ENCODE data around the gene IKZF1.

IKZF1 gene

DNA sequence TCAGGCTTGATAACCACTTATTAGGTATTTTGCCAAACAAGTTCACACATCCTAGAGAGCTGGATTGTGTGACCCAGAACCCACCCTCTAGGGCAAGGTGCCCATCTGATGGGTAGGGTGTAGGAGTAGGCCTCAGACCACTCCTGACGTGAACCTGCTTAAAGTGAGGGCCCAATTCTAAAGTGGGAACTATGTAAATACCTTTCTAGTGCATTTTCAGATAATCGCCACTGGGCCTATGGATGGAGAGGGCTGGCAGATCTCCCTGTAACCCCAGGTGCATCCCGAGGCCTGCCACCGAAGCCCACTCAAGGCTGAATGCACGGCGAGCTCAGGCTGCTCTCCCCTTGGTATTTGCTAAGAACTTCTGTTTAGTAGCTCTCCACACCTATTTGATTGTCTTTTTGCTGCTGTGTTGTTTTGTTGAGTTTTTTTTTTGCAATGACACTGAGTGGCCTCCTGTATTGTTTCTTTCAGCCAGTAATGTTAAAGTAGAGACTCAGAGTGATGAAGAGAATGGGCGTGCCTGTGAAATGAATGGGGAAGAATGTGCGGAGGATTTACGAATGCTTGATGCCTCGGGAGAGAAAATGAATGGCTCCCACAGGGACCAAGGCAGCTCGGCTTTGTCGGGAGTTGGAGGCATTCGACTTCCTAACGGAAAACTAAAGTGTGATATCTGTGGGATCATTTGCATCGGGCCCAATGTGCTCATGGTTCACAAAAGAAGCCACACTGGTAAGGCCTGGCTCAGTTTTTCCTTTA lies 71.7 kb downstream of the IKZF1 start:
- no peak for DNase-seq (ENCODE audit: low read depth)

DNA sequence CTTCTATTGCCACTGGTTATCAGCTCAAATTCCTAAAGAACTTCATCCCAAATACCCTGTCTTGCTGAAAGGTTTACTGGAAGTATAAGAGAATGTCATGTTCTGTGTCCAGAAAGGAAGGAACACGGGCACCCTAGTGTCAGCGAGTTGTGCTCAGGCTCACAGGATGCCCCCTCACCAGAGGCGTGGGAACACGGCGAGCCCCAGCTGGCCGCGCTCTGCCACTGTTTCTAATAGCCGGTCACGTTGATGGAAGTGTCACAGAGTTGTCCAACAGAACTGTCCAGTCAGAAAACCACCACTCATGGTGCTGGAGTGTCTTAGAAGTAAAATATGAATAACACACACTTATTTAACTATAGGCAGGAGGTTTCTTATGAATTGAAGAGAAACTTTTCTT lies 72.8 kb downstream of the IKZF1 start:
- DNase-seq (ENCODE audit: low read depth): no peak

DNA sequence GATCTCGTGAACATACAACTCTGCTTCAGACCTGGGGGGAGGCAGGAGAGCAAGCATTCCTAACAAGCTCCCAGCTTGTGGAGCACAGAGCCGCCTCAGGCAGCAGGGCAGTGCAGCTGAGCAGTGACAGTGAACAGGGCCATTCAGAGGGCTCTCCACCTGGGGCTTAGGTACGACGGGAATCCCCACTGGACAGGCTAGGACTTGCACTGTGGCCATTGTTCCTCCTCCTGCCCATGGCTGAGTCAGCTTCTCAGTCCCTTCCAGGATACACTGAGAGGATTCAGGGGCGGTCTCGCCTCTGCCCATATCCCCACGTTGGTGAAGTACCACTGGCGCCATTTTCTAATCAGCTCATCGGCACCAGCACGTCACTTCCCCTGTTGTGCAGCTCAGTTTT lies 74.6 kb downstream of the IKZF1 start:
- DNase-seq (ENCODE audit: low read depth): no peak

DNA sequence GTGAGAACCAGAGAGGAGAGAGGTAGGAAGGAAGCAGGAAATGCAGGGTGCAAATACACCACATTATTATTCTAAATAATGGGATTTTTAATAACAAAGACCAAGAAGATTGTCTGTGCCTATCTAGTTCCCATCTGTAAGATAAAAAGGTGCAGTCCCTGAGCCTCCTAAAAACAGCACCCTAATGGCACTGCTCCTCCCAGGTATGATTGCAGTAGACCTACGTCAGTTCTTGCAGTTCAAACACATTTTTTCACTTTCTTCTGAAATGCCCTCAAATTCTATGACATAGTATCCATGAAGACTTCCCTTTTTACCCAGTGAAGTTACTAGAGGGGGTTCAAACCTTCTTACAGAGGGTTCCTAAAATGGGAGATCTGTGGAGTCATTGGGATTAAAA lies 75.0 kb downstream of the IKZF1 start:
- DNase-seq (ENCODE audit: low read depth): no peak

DNA sequence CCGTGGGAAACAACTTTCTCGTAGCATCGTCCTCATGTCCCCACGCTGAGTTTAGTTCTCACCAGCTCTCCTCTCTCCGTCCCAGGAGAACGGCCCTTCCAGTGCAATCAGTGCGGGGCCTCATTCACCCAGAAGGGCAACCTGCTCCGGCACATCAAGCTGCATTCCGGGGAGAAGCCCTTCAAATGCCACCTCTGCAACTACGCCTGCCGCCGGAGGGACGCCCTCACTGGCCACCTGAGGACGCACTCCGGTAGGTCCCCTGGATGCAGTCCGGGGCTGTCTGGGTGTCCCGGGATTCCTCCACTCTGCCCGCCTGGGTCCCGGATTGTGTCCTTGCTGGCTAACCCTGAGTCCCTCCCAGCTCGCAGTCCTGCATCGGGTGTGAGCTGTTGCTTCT lies 77.9 kb downstream of the IKZF1 start:
- DNase-seq (ENCODE audit: low read depth): no peak

DNA sequence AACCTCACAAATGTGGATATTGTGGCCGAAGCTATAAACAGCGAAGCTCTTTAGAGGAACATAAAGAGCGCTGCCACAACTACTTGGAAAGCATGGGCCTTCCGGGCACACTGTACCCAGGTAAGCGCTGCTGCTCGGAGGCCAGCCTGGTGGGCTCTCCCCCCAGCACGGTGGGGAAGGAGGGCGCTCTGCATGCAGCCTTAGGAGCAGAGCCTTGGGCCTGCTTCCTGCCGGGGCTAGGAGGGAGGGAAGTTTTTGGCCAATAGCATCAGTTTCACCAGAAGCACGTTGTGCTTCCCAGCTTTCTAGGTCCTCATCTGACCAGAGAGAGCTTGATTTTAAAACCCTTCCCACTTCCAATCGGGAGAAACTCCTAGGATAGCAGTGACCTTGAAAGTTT lies 82.8 kb downstream of the IKZF1 start:
- DNase-seq (ENCODE audit: low read depth): no peak

DNA sequence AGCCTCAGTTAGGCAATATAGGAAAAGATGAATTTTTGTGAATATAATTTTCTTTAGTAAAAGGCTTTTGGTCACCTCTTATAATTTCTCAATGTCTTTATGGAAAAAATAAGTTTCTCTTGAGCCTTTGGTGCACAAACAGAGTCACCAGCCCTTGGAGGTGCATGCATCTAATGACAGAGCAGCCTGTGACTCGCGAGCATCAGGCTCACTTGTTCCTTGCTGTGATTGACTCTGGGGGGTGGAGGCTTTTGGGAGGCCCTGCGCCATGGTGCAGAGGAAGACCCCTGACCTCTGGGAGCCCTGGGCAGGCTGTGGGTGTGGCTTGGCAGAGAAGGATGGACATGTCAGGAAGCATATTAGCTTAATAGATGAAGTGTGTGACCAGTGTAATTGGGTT lies 85.4 kb downstream of the IKZF1 start:
- no peak for DNase-seq (ENCODE audit: low read depth)

DNA sequence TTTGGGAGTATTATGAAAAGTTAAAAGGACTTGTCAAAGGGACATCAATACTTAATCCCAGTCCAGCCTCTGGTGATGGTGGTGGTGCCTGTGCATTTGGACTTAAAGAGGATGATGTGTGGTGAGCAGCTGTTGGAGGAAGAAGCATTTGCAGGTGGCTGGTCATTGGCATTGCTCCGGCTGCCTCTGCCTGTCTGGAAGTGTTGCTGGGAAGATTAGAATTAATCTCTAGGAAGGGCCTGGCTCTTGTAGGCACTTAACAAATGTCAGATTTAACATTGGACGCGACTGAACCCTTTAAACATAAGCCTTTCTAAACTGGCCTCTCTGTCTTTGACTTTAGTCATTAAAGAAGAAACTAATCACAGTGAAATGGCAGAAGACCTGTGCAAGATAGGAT lies 86.9 kb downstream of the IKZF1 start:
- no peak for DNase-seq (ENCODE audit: low read depth)

DNA sequence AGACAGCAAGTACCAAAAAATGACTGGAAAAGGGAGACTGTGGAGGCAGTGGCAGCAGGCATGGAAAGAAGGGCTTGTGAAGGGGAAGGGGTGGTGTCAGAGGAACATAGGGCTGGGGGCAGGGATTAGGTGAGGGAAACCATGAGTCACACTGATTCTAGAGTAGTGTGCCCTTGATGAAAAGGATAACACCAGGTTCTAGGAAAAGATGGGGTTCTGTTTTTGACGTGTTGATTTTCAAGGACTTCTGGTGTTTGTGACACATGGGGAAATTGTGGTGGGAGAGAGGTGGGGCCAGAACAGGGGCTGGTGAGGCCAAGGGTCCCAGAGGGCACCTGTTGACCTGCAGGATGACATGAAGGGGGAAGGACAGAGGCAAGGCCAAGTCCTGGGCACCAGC lies 88.6 kb downstream of the IKZF1 start:
- no peak for DNase-seq (ENCODE audit: low read depth)

DNA sequence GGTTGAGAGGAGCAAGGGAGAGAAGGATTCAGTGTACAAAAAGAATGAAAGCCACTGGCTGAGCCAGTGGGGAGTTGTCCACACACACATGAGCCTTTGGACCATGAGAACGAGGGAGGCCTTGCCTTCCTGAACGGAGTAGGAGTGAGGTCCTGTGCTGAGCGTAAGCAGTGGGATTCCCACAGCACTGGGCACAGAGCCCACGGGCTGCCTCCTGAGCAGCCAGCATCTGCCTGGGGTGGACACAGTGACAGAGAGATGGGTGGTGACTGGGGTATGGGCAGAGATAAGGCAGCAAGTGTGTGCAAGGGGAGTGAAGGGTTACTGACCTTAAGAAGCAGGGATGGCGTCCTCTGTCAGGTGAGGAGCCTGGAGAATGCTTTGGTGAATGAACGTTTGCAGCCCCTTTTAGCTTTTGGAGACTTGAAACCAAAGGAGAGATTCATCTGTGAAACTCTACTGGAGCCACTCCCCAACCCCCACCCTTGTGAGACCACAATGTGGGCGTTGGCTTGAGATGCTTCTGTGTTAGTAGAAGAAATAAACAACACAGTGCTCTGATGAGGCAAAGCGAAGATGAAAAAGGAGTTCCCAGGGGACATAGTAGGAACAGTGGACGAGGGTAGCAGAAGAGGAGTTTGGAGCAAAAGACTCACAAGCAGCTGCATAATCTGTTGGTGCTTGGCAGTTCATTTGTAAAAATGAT lies 89.2 kb downstream of the IKZF1 start:
- no peak for DNase-seq (ENCODE audit: low read depth)

DNA sequence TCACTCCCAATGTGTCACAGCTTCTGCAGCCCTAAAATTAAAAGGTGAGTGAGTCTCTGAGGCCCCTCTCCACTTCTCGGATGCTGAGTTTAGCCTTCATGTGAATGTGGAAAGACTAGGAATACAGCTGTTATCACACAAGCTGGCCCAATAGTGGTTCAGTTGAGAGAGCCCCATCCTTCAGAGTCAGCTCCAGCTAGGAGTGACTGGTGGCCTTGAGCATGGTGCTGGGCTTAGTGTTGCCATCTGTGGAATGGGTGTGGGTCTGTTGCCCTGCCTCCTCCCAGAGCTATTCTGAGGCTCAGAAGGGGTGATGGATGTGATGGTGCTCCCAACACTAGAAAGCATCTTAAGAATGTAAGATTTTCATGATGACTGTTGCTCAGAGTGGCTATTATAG lies 89.8 kb downstream of the IKZF1 start:
- DNase-seq (ENCODE audit: low read depth): no peak

DNA sequence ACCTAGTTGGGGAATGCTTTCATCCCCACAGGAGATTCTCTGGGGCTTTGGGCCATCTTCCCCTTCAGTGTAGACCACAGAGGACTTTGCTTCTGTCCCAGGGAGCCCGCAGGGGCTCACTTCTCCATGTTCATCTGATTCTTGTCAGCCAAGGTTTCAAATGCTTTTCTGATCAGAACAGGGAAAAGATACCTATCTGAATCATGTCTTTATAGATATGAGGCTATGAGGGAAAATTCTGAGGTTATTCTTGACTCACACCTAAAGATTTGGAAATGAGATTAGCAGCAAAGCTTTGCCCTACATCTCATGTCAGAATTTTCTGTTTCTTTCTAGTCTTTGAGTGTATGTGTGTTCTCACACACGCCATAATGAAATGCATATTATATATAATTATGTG lies 92.3 kb downstream of the IKZF1 start:
- no peak for DNase-seq (ENCODE audit: low read depth)

DNA sequence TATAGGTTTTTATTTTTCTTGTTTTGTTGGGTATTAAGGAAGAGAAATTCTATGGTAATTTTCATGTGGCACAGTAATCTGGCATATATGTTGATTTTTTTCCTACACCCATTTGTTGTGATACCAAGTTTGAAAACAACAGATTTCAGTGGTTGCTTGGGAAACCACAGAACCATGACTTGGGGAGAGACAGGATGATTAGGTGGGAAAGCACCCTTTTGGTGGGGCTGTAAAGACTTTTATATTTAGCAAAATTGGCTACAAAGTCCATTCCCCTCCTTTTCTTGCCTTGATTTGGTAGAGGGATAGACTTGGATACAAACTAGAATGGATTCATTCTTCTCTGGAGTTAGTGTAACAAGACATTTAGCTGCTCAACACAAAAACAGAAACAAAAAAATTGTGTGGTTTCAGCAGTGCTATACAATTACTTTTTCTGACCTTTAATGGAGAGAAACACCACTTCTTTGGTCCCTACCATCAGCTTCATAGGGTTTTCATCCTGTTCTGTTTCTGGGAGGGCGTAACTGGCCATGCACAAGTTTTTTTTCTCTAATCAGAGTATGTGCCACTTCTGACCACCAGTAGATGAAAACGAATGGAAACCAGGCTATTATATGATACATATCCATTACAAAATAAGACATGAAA lies 92.9 kb downstream of the IKZF1 start:
- peak; percentile 20 for DNase-seq (ENCODE audit: low read depth)

DNA sequence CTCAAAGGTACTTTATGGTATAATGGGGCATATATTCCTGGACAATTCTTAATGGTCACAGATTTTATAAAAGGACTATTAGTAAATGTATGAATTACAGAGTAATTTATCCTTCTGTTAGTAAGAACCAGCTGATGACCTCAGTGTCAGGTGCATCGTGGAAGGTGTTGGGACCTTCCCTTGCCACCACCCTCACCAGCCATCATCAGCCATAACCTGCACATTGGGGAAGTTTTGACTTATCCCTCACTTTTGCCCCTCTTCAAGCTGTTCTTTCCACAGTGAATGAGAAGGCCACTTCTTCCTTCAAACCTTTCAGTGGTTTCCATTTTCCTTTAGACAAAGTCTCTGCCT lies 93.4 kb downstream of the IKZF1 start:
- no peak for DNase-seq (ENCODE audit: low read depth)

DNA sequence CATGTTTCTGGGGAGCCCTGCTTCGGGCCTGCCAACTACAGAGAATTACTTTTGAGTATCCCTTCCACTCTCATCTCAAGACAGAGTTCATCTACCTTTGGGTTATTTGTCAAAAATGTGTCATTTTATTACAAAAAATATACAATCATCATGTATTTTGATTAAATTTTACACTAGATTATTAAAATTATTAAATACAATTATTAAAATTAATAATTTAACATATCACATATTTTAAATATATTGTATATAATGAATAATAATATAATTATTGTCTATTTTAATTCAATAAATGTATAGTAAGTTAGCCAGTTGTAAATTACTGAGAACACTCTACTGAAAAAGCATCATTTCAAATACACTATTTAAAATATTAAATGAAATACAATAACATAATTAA lies 94.7 kb downstream of the IKZF1 start:
- DNase-seq (ENCODE audit: low read depth): no peak

DNA sequence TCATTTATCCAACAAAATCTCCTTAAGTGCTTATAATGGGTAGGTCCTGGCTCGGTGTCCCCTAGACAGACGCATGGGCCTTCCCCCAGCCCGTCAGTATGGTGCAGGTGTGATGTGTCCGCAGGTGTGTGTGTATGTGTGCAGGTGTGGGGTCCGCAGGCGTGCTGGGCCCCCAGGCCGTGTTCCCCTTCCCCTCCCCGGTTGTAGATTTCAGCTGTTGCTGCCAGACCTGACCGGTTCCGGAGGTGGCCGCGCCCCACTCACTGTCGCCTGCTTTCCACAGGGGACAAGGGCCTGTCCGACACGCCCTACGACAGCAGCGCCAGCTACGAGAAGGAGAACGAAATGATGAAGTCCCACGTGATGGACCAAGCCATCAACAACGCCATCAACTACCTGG lies 95.1 kb downstream of the IKZF1 start:
- no peak for DNase-seq (ENCODE audit: low read depth)

DNA sequence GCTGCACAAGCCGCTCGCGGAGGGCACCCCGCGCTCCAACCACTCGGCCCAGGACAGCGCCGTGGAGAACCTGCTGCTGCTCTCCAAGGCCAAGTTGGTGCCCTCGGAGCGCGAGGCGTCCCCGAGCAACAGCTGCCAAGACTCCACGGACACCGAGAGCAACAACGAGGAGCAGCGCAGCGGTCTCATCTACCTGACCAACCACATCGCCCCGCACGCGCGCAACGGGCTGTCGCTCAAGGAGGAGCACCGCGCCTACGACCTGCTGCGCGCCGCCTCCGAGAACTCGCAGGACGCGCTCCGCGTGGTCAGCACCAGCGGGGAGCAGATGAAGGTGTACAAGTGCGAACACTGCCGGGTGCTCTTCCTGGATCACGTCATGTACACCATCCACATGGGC lies 95.6 kb downstream of the IKZF1 start:
- no peak for DNase-seq (ENCODE audit: low read depth)

DNA sequence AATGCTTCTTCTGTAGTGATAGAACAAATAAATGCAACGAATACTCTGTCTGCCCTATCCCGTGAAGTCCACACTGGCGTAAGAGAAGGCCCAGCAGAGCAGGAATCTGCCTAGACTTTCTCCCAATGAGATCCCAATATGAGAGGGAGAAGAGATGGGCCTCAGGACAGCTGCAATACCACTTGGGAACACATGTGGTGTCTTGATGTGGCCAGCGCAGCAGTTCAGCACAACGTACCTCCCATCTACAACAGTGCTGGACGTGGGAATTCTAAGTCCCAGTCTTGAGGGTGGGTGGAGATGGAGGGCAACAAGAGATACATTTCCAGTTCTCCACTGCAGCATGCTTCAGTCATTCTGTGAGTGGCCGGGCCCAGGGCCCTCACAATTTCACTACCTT lies 99.9 kb downstream of the IKZF1 start:
- DNase-seq (ENCODE audit: low read depth): no peak

DNA sequence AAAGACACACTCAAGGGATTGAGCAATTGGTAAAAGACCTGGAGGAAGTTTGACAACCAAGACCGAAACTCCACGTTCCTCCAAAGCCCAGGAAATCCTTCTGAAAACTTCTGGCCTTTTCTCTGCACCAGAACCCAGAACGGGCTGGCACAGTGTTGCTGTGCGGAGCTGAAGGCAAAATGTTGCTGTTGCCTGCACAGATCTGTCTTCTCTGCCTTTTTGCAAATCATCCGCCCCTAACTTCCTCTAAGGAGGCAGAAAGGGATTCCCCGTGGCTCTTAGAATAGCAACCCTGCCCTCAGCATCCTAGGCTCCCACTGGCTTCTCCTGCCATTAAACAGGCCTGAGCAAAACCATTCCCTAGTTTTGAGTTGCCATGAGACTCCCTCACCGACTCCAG lies 100.7 kb downstream of the IKZF1 start:
- no peak for DNase-seq (ENCODE audit: low read depth)

DNA sequence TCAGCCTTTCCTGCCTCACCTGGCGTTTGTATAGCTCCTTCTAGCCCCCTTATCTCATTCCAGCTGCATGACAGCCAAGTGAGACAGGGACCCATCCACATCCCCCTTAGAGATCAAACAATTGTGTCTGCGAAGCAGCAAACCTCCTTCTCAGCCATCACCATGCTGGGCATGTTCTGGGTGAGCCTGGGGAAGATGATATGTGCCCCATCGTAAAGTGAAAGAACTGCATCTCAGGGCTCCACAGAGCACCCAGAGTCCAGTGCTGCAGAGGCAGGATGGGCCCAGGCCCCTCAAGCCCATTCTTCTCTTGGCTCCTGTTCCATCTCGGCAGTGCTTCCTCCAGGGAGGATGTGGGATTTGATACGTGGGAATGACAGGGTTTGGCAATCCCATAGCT lies 102.4 kb downstream of the IKZF1 start:
- no peak for DNase-seq (ENCODE audit: low read depth)

DNA sequence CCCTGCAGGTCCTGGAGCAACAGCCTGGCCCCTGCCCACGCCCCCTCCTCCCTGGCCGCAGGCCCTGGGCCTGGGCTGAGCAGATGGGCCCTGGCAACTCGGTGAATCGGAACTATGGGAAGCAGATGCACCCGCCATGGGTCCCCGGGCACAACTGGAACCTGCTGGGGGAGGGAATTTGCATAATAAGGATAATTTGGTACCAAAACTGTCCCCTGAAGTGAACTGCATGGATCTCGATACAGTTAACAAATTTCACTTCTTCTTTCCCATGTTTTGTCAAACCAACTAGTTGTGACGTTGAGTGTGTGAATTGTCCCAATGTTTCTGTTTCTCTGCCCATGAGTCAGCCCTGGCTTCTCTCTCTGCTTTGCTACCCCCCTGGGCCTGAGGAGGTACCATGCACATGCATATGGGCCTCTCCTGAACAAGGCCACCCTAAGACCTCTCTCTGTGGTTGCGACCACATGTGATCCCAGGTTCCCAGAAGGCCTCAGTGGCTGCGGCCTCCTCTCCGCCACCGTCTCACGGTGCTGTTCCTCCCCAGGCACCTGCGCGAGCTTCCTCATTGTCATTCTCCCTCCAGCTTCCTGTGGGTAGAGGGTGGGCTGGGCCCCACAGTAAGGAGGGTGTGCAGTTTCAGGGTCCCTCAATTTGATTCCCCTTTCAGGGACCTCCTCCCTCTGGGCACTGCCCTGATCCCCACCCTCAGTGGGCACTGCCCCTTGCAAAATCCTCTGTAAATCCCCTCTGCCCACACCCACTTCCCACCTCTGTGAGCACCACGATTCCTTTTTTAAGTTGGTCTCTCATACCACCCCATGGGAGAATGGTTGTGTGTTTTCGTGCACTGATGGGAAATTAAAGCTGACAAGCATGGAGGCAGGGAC lies 105.6 kb downstream of the IKZF1 start:
- DNase-seq (ENCODE audit: low read depth): no peak

DNA sequence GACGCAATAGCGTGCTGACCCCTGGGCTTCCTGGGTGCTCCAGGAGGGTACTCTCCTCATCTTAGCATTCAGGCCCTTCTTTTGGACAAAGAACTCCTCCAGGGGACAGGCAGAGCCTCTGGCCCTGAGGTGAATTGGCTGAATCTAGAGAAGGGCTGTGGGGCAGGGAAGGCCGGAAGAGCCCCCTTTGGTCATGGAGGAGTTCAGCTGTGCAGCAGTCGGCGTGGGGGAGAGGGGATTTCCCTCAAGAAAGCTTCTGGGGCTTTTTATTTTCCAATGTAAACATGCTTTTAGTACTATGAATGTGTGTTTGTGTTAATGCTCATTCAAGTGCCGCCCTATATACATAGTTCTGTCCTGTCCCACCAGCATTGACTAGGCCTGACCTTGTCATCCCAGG lies 106.8 kb downstream of the IKZF1 start:
- DNase-seq (ENCODE audit: low read depth): no peak

DNA sequence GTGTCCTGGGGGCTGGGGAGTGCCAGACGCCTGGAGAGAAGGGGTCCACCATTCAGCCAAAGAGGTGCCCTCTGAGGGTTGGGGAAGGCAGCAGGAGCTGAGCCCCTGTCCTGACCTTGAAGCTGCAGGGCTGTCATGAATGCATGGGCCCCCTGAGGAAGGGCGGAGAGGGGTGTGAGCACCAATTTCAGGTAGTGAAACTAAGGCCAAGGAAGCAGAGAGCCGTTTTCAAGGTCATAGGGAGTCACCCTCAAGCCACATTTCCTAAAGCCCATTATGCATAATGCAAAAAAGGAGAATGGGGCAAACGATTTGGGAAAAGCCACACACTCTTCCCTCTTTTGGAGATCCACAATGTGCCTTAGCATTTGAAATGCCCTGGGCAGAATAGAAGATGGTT lies 108.5 kb downstream of the IKZF1 start:
- no peak for DNase-seq (ENCODE audit: low read depth)
